NCI-H1105 (cell line): ENCODE results near the gene TTLL10.

Source experiments
- DNase-seq: peaks from one replicate; lab custom pipeline; 2025; lab: John Stamatoyannopoulos, UW

Gene TTLL10

GRCh38 chr1:1207571-1207892 lies 33.9 kb downstream of the TTLL10 start:
- DNase-seq: no peak

- DNase-seq: no peak
These were observed 35.2 kb downstream of the TTLL10 start for GRCh38 chr1:1208713-1209433.

GRCh38 chr1:1210726-1211540 lies 37.3 kb downstream of the TTLL10 start:
- DNase-seq: no peak

GRCh38 chr1:1211541-1212441 lies 38.1 kb downstream of the TTLL10 start:
- DNase-seq: no peak

GRCh38 chr1:1212780-1213344 lies 39.2 kb downstream of the TTLL10 start:
- DNase-seq: no peak

GRCh38 chr1:1213345-1214265 lies 39.9 kb downstream of the TTLL10 start, which contains the start of gene TNFRSF4:
Gene TNFRSF4, minus strand, starts transcription at chr1:1214153. Its CDS starts 26 bp downstream, at chr1:1214127.
- DNase-seq: no peak

- DNase-seq: no peak
These were observed 41.5 kb downstream of the TTLL10 start for GRCh38 chr1:1215080-1215676.

GRCh38 chr1:1215881-1216605 lies 42.4 kb downstream of the TTLL10 start:
- no peak for DNase-seq

GRCh38 chr1:1216770-1217620 lies 43.3 kb downstream of the TTLL10 start:
- no peak for DNase-seq

GRCh38 chr1:1217621-1218523 lies 44.2 kb downstream of the TTLL10 start:
- no peak for DNase-seq

GRCh38 chr1:1218524-1219200 lies 45.0 kb downstream of the TTLL10 start:
- no peak for DNase-seq

- DNase-seq: no peak
These were observed 45.7 kb downstream of the TTLL10 start for GRCh38 chr1:1219341-1219740.

GRCh38 chr1:1220197-1220596 lies 46.5 kb downstream of the TTLL10 start:
- DNase-seq: no peak

- DNase-seq: no peak
These were observed 48.4 kb downstream of the TTLL10 start for GRCh38 chr1:1221887-1222574.

GRCh38 chr1:1222575-1223225 lies 49.0 kb downstream of the TTLL10 start:
- no peak for DNase-seq

- no peak for DNase-seq
These were observed 49.6 kb downstream of the TTLL10 start for GRCh38 chr1:1223321-1223720.
